Measurements from ENCODE around the gene XYLB. TPM values are rescaled to one million over a fixed set of nuclear protein-coding genes. Genes with fewer than 3 reads are reported as not detected.
"Not testable (repeated sequence)": the region's sequence is repeated elsewhere in the genome, so short reads cannot be mapped to it uniquely, and the experiment has no call there.

The XYLB gene
- total RNA-seq (1 to 10 TPM; 6.9 to 7.5 TPM), polyA plus RNA-seq (ENCODE audit: insufficient read length in 2 of 2) (1 to 10 TPM; 4.0 to 5.8 TPM)
- long read RNA-seq, donor 1: 0 reads
- long read RNA-seq, donor 2: 0 reads
- long read RNA-seq, donor 3: 0 reads
- long read RNA-seq, donor 4: 0 reads

DNA sequence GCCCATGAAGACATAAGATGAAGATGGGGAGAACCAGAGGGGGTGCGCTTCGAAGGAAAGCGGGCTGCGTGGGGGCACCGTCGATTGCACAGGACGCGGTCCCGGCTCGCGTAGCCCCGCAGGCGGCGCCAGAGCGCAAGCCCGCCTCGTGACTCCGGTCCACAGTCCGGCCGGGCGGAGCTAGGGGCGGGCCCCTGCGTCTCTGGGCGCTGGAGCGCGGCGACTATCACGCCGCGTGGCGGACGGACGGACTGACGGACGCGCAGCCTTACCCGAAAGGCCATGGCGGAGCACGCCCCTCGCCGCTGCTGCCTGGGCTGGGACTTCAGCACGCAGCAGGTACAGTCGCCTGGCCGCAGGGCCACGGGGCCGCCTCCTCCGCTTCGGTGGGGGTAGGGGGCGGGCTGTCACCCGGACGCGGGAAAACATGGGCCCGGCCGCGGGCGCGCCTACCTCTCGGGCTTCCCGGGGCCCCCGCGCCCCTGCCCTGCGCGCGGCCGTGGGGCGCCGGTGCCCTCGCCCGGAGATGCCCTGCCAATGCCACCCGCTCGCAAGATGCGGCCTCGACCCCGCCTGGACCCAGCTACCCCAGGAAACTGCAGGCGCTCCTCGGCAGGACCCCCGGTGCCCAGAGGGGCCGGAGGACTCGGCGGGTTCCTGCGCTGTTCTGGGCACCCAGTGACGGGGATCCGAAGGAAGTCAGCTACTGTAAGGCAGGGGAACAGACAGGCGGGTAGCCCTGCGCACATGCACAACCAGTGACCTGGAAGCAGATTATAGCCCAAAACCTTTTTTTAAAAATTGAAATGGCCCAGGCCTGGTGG lies at the start of gene XYLB:
TSS of gene XYLB (plus strand) at position 199 of the 824 bp plus-strand sequence. CDS start at position 283, 84 bp downstream.
- WGBS (ENCODE audit: insufficient coverage): under 1% methylated on average over 85 of the region's 85 CpGs
- Histone ChIP-seq H3K27me3 (ENCODE audit: control insufficient read depth, insufficient read depth, low read length) (no peaks in the 10 kb centered on the region), H3K9me3 (ENCODE audit: control insufficient read depth, insufficient read depth, low read length) (no peaks in the 10 kb centered on the region), H3K4me1 (ENCODE audit: control insufficient read depth, insufficient read depth, low read length) (peaks cover 17% of the 10 kb centered on the region), H3K4me3 (ENCODE audit: low read depth, low read length) (peak within 1 kb of the TSS; percentile 50), H3K36me3 (ENCODE audit: control insufficient read depth, insufficient read depth, low read length) (no peaks in the 10 kb centered on the region), H3K27ac (ENCODE audit: low read depth, low read length) (no peak within 1 kb of the TSS)
- peak; percentile 31 to 90 (median 59) for DNase-seq (ENCODE audit: low read depth in 4 of 6, low spot score in 6 of 6)

DNA sequence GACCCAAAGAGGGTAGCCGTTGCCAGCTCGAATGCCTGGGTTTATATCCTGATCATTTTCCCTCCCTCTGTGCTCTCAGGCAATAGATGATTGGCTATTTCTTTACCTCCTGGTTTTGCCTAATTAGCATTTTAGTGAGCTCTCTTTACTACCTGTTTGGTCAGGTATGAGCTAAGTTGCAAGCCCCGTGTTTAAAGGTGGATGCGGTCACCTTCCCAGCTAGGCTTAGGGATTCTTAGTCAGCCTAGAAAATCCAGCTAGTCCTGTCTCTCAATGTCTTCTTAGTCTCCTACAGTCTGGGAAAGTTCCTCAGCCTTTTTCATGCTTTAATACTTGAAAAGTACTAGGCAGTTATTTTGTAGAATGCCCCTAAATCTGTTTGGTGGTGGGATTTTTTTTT lies 49.5 kb upstream of the XYLB start:
- no CpG with 5 or more reads among the region's 4 CpGs for WGBS (ENCODE audit: insufficient coverage)
- not testable (repeated sequence) for H3K27me3 ChIP-seq (ENCODE audit: control insufficient read depth, insufficient read depth, low read length); H3K36me3 ChIP-seq (ENCODE audit: control insufficient read depth, insufficient read depth, low read length); H3K4me1 ChIP-seq (ENCODE audit: control insufficient read depth, insufficient read depth, low read length); H3K9me3 ChIP-seq (ENCODE audit: control insufficient read depth, insufficient read depth, low read length); H3K27ac ChIP-seq (ENCODE audit: low read depth, low read length); DNase-seq (ENCODE audit: low read depth in 4 of 6, low spot score in 6 of 6); H3K4me3 ChIP-seq (ENCODE audit: low read depth, low read length)

- H3K27me3 ChIP-seq (ENCODE audit: control insufficient read depth, insufficient read depth, low read length): no peaks in the 10 kb centered on the region
- no peaks in the 10 kb centered on the region for H3K4me1 ChIP-seq (ENCODE audit: control insufficient read depth, insufficient read depth, low read length)
- DNase-seq (ENCODE audit: low read depth in 4 of 6, low spot score in 6 of 6): no peak
- no peaks in the 10 kb centered on the region for H3K9me3 ChIP-seq (ENCODE audit: control insufficient read depth, insufficient read depth, low read length)
- no peaks in the 10 kb centered on the region for H3K36me3 ChIP-seq (ENCODE audit: control insufficient read depth, insufficient read depth, low read length)
- no peak overlapping the region for H3K4me3 ChIP-seq (ENCODE audit: low read depth, low read length)
- H3K27ac ChIP-seq (ENCODE audit: low read depth, low read length): no peak overlapping the region
Measured at GRCh38 chr3:38297537-38297936, 49.0 kb upstream of the XYLB start.

DNA sequence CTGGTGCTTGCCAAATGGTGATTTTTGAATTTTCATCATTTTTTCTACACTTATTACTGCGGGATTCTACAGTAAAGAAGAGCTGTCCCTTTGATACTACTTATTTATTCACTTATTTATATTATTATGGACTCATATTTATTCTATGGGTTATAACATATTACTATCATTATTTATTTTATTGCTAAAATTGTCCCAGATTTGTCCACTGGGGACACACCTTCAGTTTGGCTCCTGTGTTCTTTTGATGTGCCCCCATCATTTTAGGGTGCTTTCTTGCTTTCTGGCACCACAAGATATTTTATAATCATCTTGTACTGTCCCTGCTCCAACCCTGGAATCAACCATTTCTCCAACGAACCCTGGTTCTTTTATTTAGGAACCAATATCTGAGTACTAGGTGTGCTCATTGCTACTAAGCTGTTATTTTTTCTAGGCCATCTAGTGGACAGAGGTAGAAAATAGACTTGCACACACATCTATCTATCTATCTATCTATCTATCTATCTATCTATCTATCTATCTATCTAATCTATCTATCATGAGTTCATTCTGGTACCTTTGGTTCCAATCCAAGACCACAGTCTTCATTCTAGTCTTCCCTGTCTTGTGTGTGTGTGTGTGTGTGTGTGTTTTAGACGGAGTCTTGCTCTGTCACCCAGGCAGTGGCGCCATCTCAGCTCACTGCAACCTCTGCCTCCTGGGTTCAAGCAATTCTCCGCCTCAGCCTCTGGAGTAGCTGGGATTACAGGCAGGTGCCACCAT lies 48.5 kb upstream of the XYLB start:
- no peaks in the 10 kb centered on the region for H3K27me3 ChIP-seq (ENCODE audit: control insufficient read depth, insufficient read depth, low read length)
- 100% methylated on average over 2 of the region's 5 CpGs for WGBS (ENCODE audit: insufficient coverage)
- no peaks in the 10 kb centered on the region for H3K4me1 ChIP-seq (ENCODE audit: control insufficient read depth, insufficient read depth, low read length)
- H3K27ac ChIP-seq (ENCODE audit: low read depth, low read length): no peak overlapping the region
- no peak overlapping the region for H3K4me3 ChIP-seq (ENCODE audit: low read depth, low read length)
- DNase-seq (ENCODE audit: low read depth in 4 of 6, low spot score in 6 of 6): peak in 2 of 6 donors; percentile 13 to 14
- H3K9me3 ChIP-seq (ENCODE audit: control insufficient read depth, insufficient read depth, low read length): no peaks in the 10 kb centered on the region
- no peaks in the 10 kb centered on the region for H3K36me3 ChIP-seq (ENCODE audit: control insufficient read depth, insufficient read depth, low read length)

- Histone ChIP-seq H3K4me1 (ENCODE audit: control insufficient read depth, insufficient read depth, low read length) (no peaks in the 10 kb centered on the region), H3K4me3 (ENCODE audit: low read depth, low read length) (no peak overlapping the region), H3K36me3 (ENCODE audit: control insufficient read depth, insufficient read depth, low read length) (peaks cover 6% of the 10 kb centered on the region), H3K27ac (ENCODE audit: low read depth, low read length) (no peak overlapping the region), H3K9me3 (ENCODE audit: control insufficient read depth, insufficient read depth, low read length) (no peaks in the 10 kb centered on the region), H3K27me3 (ENCODE audit: control insufficient read depth, insufficient read depth, low read length) (no peaks in the 10 kb centered on the region)
- 93% methylated on average over 4 of the region's 5 CpGs for WGBS (ENCODE audit: insufficient coverage)
- no peak for DNase-seq (ENCODE audit: low read depth in 4 of 6, low spot score in 6 of 6)
Measured at GRCh38 chr3:38306941-38307340, 39.6 kb upstream of the XYLB start.

GRCh38 chr3:38307599-38307998 lies 39.0 kb upstream of the XYLB start:
- Histone ChIP-seq H3K4me1 (ENCODE audit: control insufficient read depth, insufficient read depth, low read length) (no peaks in the 10 kb centered on the region), H3K36me3 (ENCODE audit: control insufficient read depth, insufficient read depth, low read length) (peaks cover 6% of the 10 kb centered on the region), H3K27ac (ENCODE audit: low read depth, low read length) (no peak overlapping the region), H3K9me3 (ENCODE audit: control insufficient read depth, insufficient read depth, low read length) (no peaks in the 10 kb centered on the region), H3K27me3 (ENCODE audit: control insufficient read depth, insufficient read depth, low read length) (no peaks in the 10 kb centered on the region), H3K4me3 (ENCODE audit: low read depth, low read length) (no peak overlapping the region)
- 93% methylated on average over 11 of the region's 12 CpGs for WGBS (ENCODE audit: insufficient coverage)
- no peak for DNase-seq (ENCODE audit: low read depth in 4 of 6, low spot score in 6 of 6)

GRCh38 chr3:38308456-38308855 lies 38.1 kb upstream of the XYLB start:
- Histone ChIP-seq H3K27me3 (ENCODE audit: control insufficient read depth, insufficient read depth, low read length) (no peaks in the 10 kb centered on the region), H3K4me3 (ENCODE audit: low read depth, low read length) (no peak overlapping the region), H3K36me3 (ENCODE audit: control insufficient read depth, insufficient read depth, low read length) (peaks cover 6% of the 10 kb centered on the region), H3K27ac (ENCODE audit: low read depth, low read length) (no peak overlapping the region), H3K4me1 (ENCODE audit: control insufficient read depth, insufficient read depth, low read length) (no peaks in the 10 kb centered on the region), H3K9me3 (ENCODE audit: control insufficient read depth, insufficient read depth, low read length) (no peaks in the 10 kb centered on the region)
- WGBS (ENCODE audit: insufficient coverage): 82% methylated on average over 9 of the region's 9 CpGs
- no peak for DNase-seq (ENCODE audit: low read depth in 4 of 6, low spot score in 6 of 6)

GRCh38 chr3:38311476-38311875 lies 35.1 kb upstream of the XYLB start:
- 71% methylated on average over 1 of the region's 1 CpG for WGBS (ENCODE audit: insufficient coverage)
- no peaks in the 10 kb centered on the region for H3K9me3 ChIP-seq (ENCODE audit: control insufficient read depth, insufficient read depth, low read length)
- H3K4me3 ChIP-seq (ENCODE audit: low read depth, low read length): no peak overlapping the region
- H3K27ac ChIP-seq (ENCODE audit: low read depth, low read length): no peak overlapping the region
- no peaks in the 10 kb centered on the region for H3K27me3 ChIP-seq (ENCODE audit: control insufficient read depth, insufficient read depth, low read length)
- H3K36me3 ChIP-seq (ENCODE audit: control insufficient read depth, insufficient read depth, low read length): peaks cover 12% of the 10 kb centered on the region
- H3K4me1 ChIP-seq (ENCODE audit: control insufficient read depth, insufficient read depth, low read length): no peaks in the 10 kb centered on the region
- DNase-seq (ENCODE audit: low read depth in 4 of 6, low spot score in 6 of 6): no peak

GRCh38 chr3:38311941-38312340 lies 34.6 kb upstream of the XYLB start:
- Histone ChIP-seq H3K9me3 (ENCODE audit: control insufficient read depth, insufficient read depth, low read length) (no peaks in the 10 kb centered on the region), H3K4me3 (ENCODE audit: low read depth, low read length) (no peak overlapping the region), H3K4me1 (ENCODE audit: control insufficient read depth, insufficient read depth, low read length) (no peaks in the 10 kb centered on the region), H3K36me3 (ENCODE audit: control insufficient read depth, insufficient read depth, low read length) (peaks cover 14% of the 10 kb centered on the region), H3K27ac (ENCODE audit: low read depth, low read length) (no peak overlapping the region), H3K27me3 (ENCODE audit: control insufficient read depth, insufficient read depth, low read length) (no peaks in the 10 kb centered on the region)
- WGBS (ENCODE audit: insufficient coverage): no CpG with 5 or more reads among the region's 2 CpGs
- no peak for DNase-seq (ENCODE audit: low read depth in 4 of 6, low spot score in 6 of 6)
